ENCODE results near the gene INPP5A.
"Not testable (repeated sequence)": the region's sequence is repeated elsewhere in the genome, so short reads cannot be mapped to it uniquely, and the experiment has no call there.

Gene INPP5A

GRCh38 chr10:132793213-132793612, 255.6 kb downstream of the INPP5A start:
- no peak for DNase-seq

DNA sequence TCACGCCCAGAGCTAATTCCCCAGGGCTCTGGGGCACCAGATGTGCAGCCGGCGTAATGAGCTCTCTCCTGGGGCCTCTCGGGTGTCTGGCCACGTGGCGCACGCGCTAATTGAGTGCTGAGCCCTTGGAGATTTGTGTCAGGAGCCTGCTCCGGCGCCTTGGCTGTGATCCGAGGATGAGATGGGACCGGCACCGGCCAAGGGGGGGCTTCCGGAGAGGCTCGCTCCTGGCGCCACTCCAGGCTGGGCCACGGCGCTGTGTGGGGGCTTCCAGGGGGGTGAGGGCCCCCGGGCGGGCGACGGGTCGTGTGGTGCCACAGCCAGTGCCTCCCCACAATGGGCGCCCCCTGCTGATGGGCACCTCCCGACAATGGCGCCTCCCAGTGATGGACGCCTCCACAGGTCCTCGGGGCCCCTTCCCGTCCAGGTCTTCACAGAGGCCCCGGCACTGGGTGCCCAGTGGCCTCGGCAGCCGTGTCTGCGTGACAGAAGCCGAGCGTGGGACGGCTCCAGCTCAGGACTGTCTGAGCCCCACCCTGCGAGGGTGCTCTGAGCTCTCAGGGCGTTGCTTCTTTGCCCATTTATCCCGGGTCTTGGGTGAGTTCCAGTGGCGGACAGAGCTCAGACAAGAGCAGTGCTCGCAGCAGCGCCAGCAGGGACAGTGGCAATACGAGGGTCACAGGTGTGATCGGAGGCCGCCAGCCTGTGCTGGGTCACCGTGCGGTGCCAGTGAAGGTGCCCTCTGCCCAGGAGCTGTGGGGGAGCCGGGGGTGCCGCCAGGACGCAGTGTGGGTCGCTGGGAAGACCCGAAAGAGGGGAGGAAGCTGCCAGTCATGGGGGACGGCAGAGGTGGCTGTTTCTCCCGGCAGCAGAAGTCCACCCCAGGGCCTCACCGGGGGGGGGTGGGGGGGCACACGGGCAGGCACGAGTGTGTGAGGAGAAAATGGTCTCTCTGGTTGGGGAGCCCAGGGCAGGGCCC, 256.6 kb downstream of the INPP5A start:
- no peak for DNase-seq

DNA sequence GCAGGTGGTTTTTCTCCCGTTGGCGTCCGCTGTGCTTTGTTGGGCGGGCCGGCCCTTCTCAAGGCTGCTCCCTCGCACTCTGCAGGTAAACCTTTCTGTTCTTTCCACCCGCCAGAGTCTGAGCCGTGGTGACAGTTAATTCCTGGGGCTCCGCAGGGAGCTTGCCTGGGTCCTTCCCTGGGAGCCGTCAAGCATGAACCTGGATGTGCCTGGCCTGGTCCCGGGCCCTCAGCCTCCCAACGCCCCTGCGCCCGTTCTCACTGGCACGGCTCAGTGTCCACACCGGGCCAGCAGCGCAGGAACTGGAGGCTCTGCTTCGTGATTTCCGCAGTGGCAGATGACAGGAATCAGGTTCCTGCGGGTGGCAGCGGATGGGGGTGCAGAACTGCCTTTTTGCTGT, 259.3 kb downstream of the INPP5A start:
- no peak for DNase-seq

GRCh38 chr10:132797986-132798385, 260.4 kb downstream of the INPP5A start:
- DNase-seq = not testable (repeated sequence)

- no peak for DNase-seq
Measured at GRCh38 chr10:132798403-132798802, 260.8 kb downstream of the INPP5A start.

- DNase-seq = no peak
Measured at GRCh38 chr10:132798876-132799275, 261.3 kb downstream of the INPP5A start.

DNA sequence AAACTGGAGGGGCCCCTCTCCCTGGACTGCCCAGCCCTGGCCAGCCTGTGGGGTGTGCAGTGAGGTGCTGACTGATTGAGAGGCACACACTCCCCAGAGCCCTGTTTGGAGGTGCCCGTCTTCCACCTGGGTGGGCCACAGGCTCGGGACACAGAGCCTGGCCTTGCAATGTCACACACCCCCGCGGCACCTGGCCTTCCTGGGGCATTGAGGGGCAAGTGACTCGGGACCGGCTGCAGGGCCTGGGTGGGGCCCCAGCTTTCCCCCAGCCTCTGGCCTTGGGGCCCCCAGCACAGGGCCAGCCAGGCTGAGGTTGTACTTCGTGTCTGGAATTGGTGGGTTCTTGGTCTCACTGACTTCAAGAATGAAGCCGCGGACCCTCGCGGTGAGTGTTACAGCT, 262.3 kb downstream of the INPP5A start:
- no peak for DNase-seq

- DNase-seq = no peak
Measured at GRCh38 chr10:132802048-132802447, 264.5 kb downstream of the INPP5A start.

DNA sequence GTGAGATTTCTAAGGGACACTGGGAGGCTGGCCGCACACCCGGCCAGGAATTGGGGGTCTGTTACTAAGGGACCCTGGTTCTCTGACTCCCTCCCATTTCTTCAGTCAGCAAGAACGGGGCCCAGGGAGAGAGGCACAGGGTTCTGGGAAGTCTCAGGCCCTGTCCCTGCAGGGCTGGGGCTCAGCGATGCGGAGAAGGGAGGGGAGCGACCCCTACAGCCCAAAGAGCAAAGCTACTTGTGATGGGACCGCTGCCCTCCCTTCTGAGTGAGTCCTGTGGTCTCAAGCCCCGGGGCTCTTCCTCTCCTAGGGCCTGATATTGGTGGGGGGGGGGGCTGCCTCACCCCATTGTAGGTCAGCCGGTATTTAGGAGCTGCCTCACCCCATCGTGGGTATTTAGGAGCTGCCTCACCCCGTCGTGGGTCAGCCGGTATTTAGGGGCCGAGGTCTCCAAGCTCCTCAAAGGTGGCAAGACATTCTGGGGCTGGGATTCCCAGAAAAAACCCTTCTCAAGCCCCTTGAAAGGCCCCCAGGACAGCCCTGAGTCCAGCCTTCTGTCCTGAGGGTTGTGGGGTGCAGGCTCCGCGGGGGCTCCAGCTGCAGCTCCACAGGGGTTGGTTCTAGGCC, 265.2 kb downstream of the INPP5A start:
- no peak for DNase-seq

DNA sequence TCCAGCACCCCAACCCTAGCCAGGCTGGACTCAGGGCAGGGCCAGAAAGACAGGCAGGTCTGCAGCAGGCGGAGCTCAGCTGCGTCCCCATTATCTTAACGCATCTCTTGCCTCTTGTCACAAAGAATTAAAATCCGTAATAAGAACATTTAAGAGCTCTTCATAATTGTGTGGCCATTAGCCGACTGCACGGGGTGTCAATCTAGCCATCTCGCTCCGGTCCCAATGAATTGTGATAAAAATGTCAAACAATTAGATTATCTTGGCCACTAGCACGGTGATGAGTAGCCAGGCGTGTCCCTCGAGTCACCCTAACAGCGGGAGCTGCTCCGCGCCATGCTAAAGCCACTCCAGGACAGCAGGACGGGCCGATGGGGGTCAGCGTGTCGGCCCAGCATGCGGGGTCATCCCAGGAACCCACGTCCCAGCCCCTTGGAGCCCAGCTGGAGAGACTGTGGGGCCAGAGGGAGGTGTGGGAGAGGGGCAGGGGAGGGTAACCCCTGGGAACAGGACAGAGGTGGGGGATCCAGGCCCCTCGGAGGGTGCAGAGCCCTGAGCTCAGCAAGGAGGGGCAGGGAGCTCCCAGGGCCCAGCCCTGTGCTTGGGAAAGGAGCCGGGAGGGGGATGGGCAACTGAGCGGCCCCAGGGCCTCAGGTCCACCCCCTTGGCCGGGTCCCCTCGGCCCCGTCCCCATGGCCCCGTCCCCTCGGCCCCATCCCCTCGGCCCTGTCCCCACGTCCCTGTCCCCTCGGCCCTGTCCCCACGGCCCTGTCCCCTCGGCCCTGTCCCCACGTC, 266.0 kb downstream of the INPP5A start:
- no peak for DNase-seq

DNA sequence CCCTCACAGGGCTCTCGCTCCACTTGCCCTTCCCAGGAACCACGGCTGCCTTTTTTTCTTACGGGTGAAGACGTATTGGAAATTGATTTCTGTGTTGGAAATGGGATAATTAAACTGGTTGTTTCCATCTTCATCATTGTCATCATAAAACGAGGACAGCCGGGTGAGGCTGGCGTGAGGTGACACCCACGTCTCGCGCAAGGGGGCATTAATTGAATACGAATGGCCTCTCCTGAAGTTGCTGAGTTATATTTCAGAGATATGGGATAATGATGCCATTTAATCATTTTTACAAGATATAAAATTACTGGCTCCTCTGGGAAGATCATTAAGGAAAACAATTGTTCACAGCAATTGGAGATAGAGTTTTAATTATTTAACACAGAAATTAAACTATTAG, 266.7 kb downstream of the INPP5A start:
- no peak for DNase-seq

DNA sequence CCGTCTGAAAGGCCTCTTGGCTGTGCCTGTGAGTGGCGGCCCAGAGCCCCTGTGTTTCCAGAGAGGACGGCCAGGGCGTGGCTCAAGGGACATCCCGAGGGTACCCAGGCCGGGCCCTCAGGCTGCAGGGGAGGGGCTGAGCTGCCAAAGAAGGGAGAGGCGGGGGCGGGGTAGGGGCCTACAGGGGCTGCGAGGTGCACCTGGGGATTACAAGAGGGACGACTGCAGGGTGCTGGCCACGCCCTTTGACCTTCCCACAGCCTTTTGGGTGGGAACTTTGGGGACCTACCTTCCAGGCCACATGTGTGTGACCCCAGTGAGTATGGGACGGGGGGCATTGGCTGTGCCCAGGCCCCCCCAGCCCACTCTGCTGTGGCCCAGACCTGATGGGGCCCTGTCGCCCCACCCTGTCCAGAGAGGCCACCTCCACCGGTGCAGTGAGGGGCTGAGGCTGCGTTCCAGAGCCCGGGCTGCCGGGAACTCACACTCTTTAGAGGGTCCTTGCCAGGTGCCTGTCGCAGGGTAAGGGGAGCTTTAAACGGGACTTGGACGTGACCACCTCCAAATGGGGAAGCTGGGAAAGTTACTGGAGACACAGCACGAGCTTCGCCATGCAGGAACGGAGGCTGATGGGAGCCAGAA, 267.3 kb downstream of the INPP5A start:
- no peak for DNase-seq

GRCh38 chr10:132805599-132805998, 268.0 kb downstream of the INPP5A start:
- DNase-seq = no peak

GRCh38 chr10:132806110-132806509, 268.5 kb downstream of the INPP5A start:
- no peak for DNase-seq

DNA sequence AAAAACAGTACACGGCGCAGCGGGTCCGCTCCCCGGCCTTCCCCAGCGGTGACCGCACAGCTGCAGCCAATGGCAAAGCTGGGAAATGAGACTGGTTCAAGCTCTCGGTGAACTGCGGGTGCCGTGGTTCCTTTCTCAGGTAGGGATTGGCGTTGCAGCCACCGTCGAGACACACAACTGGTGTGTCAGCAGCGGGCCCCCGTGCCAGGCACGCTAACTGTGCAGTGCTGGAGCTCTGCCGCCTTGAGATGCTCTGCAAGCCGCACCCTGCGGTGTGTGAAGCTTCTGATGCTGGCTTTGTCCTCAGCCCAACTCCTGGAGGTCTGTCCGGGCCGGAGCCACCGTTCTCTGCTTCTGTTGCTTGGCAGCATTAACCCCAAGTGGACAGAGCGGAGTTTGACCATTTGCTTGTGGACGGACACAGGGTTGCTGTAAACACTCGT, 269.0 kb downstream of the INPP5A start:
- DNase-seq = no peak

GRCh38 chr10:132807621-132808049, 270.0 kb downstream of the INPP5A start:
- DNase-seq = no peak

DNA sequence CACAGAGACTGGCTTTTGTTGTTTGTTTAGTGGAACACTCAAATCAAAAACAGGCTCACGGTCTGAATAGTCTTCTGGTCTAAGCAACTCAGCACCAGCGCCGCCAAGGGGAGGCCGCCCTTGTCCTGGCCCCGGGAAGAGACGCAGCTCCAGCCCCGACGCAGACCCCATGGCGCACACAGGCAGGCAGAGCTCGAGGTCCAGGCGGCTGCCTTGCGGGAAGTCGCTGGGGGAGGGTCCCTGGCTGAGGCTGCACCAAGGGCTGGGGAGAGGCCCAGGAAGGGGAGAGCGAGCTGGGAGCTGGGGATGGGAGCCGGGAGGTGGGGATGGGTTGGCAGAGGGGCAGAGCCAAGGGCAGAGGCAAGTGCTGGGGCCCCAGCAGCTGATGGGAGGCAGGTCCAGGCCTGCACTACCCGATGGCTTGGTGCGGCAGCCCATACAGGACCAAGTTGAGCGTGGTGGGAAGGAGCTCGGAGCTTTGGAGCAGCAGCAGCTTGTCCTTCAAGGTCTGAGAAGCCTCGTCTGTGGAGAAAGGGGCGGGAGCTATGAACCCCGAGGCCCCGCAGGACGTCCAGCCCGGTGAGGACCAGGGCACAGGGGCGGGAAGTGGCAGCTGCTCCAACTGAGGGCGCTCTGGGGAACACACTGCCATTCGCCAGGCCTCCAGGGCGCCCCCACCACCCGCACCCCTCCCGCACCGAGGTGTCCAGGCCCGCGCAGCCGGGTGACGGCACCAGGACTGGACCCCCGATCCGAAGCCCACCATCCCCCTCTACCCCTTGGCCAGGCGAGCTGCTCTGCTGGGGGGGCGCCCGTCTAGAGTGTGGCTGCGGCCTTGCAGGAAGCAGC, 271.0 kb downstream of the INPP5A start:
- no peak for DNase-seq

DNA sequence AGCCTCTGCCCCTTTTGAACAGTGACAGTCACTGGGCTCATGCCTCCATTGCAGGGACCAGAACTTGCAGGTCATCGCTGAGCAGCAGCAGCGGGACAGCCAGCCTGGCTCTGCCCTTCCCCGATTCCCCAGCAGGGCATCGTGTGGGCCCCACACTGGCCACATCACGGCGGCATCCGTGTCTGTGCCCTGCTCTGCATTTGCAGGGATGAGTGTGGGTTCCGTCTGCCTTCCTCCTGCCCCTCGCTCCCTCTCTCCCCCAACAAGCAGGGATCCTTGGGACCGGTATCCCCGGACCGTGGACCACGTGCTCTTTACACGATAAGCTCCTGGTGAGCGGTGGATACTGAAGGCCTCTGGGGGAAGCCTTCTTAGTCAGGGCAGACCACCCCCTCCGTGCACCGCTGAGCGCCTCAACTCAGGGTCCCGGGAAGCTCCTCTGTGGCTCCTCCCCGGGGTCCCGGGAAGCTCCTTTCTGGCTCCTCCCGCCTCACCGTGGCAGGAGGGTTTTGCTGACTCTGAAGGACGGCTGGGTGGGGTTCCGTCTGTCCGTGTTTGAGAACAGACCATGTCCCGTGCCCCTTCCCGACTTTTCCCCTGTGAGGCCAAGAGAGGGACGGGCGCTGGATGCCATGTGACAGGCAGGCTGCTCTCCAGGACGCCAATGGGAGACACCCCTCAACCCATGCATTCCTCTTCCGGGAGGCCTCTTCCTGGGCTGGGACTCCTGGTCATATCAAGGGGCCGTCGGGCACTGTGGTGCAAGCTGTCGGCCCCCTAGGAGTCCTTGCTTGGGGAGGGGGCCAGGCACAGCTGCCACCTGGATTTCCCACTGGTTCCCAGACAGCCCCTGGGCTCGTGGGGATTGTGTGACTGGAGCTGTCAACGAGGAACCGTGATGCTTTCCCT, 271.9 kb downstream of the INPP5A start:
- DNase-seq = no peak

DNA sequence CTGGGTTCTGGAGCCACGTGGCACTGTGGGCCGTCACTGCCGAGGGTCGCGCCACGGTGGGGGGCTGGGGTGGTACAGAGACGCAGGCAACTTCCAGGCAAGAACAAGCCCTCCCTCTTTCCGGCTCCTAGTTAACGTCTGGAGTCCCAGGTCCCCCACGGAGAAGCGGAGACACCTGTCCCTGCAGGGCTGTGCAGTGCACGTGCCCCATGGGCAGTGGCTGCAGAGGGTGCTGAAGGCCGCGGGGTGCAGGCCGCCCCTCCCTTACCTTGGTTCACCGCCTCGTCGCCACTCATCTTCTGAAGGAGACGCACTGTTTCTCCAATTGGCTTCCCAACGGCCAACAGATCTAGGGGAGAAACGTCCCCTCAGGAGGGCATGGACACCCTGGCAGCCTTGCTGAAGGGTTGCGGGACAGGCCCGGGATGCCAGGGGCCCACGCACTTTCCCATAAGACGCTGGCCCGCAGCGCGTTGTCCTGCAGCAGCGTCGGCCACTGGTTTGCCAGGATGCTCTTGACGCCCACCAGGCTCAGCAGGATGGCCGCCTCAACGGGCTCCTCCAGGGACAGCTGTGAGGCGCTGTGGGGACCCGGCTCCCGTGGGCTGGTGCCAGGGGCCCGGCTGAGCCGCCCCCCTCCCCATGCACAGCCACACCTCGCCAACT, 272.7 kb downstream of the INPP5A start:
- DNase-seq = no peak
